Gastroesophageal sphincter (tissue), 3 donors: ENCODE data around the gene RNF34.

Experiments used
- EP300 ChIP-seq: sonication (generic); formaldehyde crosslinking; IDR thresholded peaks from one replicate; pipeline ENCODE4 v1.6.1; 2017; ENCODE audit warnings: antibody characterized with exemption, mild to moderate bottlenecking
- POLR2A ChIP-seq, 2 donors: fragments of 450-650 bp; IDR thresholded peaks; one replicate each; pipeline ENCODE4 v1.6.1; 2017; ENCODE audit warnings: antibody characterized with exemption in 2 of 2, mild to moderate bottlenecking in 2 of 2, moderate library complexity in 1 of 2
- POLR2AphosphoS5 ChIP-seq: sonication (generic); formaldehyde crosslinking; IDR thresholded peaks from one replicate; pipeline ENCODE4 v1.6.1; 2017; ENCODE audit warnings: antibody characterized with exemption
- TF ChIP-seq, protein P1 (sequence below), 4 experiments: fragments of 200-600 bp in 2 of 4; fragments of 450-650 bp in 2 of 4; sonication (generic) in 1 of 4; IDR thresholded peaks; one replicate each; pipeline ENCODE4 v1.5.1; 2017 to 2019; ENCODE audit warnings: antibody characterized with exemption in 4 of 4, mild to moderate bottlenecking in 2 of 4, moderate library complexity in 2 of 4

DNA sequence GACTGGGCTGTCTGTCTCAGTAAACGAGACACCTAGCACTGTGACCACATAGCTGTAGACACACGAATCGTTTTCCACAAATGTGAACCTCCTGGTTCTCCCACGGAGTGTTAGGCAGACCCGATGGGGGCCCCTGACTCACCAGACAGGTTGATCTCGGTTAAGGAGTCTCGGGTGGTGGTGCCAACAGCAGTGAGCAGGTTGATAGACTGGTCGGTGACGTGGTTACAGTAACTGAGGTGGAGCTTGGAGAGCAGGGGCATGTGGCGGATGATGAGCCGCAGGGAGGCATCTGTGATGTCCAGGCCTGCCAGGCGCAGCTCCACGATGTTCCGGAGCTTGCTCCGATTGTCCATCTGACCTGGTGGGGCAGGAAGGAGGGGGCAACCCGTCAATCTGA is 39.8 kb downstream of the RNF34 start:
- TF ChIP-seq POLR2A (IDR thresholded peaks at IDR 0.05) (no peak), POLR2AphosphoS5 (no peak), EP300 (no peak)
- TF ChIP-seq, protein P1, sequence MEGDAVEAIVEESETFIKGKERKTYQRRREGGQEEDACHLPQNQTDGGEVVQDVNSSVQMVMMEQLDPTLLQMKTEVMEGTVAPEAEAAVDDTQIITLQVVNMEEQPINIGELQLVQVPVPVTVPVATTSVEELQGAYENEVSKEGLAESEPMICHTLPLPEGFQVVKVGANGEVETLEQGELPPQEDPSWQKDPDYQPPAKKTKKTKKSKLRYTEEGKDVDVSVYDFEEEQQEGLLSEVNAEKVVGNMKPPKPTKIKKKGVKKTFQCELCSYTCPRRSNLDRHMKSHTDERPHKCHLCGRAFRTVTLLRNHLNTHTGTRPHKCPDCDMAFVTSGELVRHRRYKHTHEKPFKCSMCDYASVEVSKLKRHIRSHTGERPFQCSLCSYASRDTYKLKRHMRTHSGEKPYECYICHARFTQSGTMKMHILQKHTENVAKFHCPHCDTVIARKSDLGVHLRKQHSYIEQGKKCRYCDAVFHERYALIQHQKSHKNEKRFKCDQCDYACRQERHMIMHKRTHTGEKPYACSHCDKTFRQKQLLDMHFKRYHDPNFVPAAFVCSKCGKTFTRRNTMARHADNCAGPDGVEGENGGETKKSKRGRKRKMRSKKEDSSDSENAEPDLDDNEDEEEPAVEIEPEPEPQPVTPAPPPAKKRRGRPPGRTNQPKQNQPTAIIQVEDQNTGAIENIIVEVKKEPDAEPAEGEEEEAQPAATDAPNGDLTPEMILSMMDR (IDR thresholded peaks at IDR 0.05) = no peak
